Measurements from ENCODE around the gene MARK3.

MARK3 gene

DNA sequence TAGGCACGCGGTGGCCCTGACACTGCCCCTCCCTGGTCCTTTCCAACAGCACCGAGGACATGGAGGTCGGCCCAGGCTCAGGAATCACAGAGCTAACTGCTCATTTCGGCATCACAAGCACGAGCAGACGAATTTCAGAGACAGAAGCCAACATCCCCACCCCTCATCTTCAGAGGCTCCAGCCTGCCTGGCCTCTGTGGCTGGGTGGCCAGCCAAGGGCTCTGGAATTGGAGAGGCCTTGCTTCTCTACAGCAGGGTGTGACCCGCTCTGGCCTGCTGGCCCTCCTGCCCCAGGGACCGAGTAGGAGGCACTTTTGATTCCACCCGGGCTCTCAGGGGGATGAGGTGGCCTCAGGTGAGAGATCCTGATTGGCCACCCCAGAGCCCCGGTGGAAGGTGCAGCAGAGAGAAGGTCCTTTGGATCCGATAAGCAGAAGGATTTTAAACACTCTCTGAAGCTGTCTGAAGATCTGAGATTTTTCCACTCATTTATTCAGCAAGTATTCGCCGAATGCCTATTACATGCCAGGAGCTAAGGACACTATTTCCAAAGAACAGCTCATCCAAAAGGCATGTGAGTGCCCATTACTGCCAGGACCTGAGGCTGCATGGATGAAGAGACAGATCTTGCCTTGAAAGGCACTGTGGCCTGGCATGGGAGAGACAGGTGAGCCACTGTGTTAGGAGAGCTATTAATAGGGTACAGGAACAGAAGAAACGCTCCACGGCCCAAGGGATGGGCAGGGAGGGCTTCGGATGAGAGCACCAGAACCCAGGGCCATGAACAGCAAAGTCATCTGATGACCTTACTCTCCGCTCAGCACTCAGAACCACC lies 167.0 kb downstream of the MARK3 start:
- no peak for DNase-seq

DNA sequence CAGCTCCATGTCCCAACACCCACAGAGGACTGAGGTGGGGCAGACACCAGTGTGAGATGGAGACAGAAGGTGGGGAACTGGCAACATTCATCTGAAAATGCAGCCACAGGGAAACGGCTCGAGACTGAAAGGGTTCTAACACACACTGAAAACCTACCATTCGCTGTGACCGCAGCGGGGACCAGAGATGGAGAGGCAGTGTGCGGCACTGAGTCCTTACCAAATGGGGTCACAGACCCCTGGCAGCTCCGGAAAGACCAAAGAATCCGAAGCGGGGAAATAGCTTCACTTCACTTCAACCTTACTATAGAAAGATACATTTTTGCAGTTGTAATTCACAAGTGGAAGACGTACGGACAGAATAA lies 167.6 kb downstream of the MARK3 start:
- DNase-seq, result no peak
